HG02943 (cell line): ENCODE measurements around the gene LIMS2.

Experiments used
- ATAC-seq: cut with Tn5 transposase; IDR thresholded peaks from one replicate; pipeline ENCODE4 v1.9.1; 2021; ENCODE audit warnings: mild to moderate bottlenecking, low read depth, moderate library complexity; ENCODE audit not compliant: unreplicated experiment

Gene LIMS2

GRCh38 chr2:127624756-127625571 lies 50.4 kb downstream of the LIMS2 start:
- ATAC-seq: no peak

- ATAC-seq: no peak
Observed at GRCh38 chr2:127624320-127624755, 51.0 kb downstream of the LIMS2 start.

DNA sequence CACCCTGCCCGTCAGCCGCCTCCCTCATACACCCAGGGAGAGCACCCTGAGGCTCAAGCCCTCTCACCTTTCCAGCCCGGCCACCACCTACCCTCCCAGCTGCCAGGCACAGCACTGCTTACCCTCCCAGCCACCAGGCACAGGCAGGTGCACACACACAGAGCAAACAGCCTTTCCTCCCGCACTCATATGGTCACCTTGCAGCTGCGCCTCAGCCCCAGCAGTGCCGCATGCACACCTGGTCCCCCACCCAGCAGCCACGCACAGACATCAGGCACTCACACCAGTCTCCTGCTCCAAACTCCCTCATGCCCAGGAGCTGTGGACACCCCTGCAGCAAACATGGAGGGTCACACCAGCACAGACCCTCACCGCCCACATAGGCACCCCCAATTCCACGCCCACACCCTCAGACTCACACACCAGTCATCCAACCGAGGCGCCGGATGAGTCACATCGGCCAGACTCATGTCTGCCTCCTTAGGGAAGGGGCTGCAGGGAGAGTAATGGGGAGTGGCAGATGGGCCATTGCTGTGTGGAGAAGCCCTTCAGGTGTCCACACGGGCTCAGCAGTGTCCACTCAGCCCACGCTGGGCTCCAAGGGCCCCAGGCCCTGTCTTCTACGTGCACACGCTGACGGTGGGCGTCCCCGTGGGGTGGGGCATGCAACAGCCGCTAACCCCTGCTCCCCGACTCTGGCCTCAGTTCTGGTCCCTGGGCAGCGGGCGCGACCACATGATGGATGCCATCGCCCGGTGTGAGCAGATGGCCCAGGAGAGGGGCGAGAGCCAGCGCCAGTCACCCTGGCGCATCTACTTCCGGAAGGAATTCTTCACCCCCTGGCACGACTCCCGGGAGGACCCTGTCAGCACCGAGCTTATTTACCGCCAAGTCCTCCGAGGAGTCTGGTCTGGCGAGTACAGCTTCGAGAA lies 51.7 kb downstream of the LIMS2 start:
- ATAC-seq: no peak

- ATAC-seq: no peak
Observed at GRCh38 chr2:127622561-127623387, 52.6 kb downstream of the LIMS2 start.

GRCh38 chr2:127621981-127622431 lies 53.3 kb downstream of the LIMS2 start:
- no peak for ATAC-seq

- ATAC-seq: no peak
Observed at GRCh38 chr2:127620866-127621265, 54.5 kb downstream of the LIMS2 start.

GRCh38 chr2:127619877-127620705 lies 55.2 kb downstream of the LIMS2 start:
- ATAC-seq: no peak

- no peak for ATAC-seq
Observed at GRCh38 chr2:127619203-127619590, 56.1 kb downstream of the LIMS2 start.

DNA sequence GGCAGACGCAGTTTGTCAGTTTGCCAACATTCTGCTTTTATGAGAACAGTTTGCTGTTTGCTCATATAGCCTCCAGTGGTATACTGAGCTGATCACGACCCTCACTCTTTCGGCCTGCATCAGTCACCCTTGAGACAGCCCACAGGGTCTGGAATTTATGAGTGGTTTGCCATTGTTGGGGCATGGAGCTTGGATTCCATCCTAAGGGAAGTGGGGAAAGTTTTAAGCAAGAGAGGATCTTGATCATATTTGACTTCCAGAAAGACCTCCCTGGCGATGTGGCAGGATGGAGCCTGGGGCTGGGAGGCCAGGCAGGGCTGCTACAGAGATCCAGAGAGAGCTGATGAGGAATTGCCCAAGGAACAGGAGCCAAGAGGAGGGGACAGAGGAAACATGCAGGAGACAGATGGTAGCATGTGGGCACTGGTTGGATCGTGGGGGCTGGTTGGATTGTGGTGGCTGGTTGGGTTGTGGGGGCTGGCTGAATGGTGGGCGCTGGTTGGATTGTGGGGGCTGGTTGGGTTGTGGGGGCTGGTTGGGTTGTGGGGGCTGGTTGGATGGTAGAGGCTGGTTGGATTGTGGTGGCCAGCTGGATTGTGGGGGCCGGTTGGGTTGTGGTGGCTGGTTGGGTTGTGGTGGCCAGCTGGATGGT lies 56.7 kb downstream of the LIMS2 start:
- ATAC-seq: no peak

DNA sequence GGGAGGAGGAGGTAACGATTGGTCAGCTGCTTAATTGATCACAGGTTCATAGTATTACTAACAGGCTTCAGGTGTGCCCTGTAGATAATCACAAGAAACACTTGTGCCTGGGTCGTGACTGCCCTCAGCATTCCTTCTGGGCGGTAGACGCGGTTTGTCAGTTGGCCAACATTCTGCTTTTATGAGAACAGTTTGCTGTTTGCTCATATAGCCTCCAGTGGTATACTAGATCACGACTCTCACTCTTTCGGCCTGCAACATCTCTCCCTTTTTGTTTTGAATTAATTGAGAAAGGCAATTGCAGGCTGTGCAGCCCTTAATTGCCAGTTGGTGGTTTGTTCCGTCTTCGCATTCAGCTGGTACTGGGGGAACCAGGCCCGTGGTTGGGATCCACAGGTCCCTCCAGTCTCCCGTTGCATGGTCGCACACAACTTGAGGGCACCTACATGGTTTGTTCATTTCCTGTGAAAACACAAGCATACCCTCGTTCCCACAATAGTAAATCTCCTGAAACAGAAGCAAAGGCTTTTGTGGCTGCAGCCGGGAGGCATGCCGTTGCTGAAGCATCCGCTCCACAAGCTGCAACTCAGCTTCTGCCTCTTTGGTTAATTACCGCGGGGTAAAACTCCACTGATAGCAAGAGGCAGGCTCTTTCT lies 59.7 kb downstream of the LIMS2 start:
- no peak for ATAC-seq

GRCh38 chr2:127614731-127615130 lies 60.6 kb downstream of the LIMS2 start:
- no peak for ATAC-seq

GRCh38 chr2:127614246-127614645 lies 61.1 kb downstream of the LIMS2 start:
- ATAC-seq: no peak

GRCh38 chr2:127612111-127612822 lies 63.1 kb downstream of the LIMS2 start:
- ATAC-seq: no peak

DNA sequence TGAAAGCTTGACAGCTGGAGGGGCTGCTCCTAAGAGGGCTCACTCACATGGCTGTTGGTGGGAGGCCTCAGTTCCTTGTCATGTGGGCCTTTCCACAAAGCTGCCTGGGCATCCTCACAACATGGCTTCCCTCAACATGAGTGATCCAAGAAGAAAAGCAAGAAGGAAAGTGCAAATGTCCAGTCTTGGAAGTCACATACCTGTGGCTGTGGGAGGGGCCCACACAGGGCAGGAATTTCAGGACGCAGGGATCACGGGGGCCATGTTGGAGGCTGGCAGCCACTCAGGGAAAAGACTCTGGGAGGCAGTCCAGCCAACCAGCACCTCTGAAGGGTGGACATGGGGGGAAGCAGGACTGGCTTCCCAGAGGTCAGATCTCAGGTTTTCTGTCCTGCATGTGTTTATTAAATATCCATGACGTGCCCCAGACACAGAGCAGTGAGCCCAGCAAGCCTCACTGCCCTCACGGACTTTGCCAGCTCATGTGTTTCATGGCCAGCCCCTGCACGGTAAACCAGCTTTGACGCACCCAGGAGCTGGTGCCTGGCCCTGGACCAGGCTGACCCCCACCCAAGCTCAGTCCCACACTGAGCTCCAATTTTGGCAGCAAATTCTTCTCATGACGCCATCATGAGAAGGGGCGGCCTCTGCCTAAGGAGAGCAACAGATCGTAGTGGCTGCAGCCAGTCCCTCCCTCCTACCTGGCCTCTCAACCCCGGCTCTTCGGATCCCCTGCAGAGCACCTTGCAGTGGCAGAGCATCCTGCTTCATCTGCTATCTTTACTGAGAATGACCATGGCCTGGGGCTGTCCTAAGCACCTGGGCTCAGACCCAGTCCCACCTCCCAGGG lies 64.0 kb downstream of the LIMS2 start:
- ATAC-seq: no peak

DNA sequence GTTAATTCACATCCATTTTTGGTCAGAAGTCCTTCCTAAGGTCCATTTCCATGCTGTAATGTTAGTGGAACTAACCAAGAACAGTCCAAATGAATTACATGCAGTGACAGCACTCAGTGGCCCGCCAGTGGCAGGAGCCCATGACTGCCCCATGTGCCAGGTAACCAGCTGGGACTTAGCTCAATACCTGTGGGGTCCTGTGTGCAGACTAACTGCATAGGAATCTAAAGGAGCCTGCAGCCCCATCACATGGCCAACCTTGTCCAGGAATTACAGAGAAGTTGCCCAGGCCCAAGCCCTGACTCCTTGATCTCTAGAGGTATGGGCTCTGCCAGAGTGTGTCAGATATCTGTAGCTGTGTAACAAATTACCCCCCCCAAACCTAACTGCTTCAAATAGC lies 64.8 kb downstream of the LIMS2 start:
- no peak for ATAC-seq

DNA sequence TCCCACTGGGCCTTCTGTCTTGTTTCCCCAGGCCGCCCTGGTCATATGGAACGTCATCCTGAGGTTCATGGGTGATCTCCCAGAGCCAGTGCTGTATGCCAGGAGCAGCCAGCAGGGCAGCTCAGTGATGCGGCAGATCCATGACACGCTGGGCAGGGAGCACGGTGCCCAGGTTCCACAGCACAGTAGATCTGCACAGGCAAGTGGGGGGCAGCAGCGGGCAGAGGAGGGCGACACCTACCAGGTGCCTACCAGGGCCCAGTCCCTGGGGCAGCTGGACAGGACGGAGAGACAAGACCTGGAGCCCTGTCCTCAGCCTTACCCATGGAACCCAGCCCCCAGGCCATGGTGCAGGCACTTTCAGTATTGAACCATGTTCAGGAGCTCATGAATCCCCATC lies 65.5 kb downstream of the LIMS2 start:
- no peak for ATAC-seq
